Neutrophil (primary cell): Measurements from ENCODE around the gene KIAA1958.

Source experiments
- H3K27ac ChIP-seq: fragments of 200-600 bp; sonication (generic); 2 replicates; pipeline ENCODE4 v1.5.1; 2016; ENCODE audit warnings: mild to moderate bottlenecking, moderate library complexity
- H3K27me3 ChIP-seq: fragments of 200-600 bp; sonication (generic); 2 replicates; pipeline ENCODE4 v1.6.0; 2016; ENCODE audit warnings: mild to moderate bottlenecking
- H3K36me3 ChIP-seq: fragments of 200-600 bp; sonication (generic); 2 replicates; pipeline ENCODE4 v1.5.1; 2017
- H3K4me1 ChIP-seq, 2 experiments: fragments of 200-600 bp in 1 of 2; sonication (generic) in 1 of 2; 1 replicate in 1 of 2; 2 replicates in 1 of 2; pipeline versions ENCODE4 v1.5.1 to v1.6.1; 2013 to 2016; ENCODE audit warnings: low read depth in 1 of 2, low read length in 1 of 2, mild to moderate bottlenecking in 1 of 2, moderate library complexity in 1 of 2; ENCODE audit not compliant: control insufficient read depth in 1 of 2, insufficient read depth in 1 of 2
- H3K4me3 ChIP-seq, 2 experiments: fragments of 200-600 bp in 1 of 2; sonication (generic) in 1 of 2; 1 replicate in 1 of 2; 2 replicates in 1 of 2; pipeline ENCODE4 v1.5.1; 2013 to 2016; ENCODE audit warnings: low read depth in 1 of 2, low read length in 1 of 2, mild to moderate bottlenecking in 1 of 2, moderate library complexity in 1 of 2
- H3K9me3 ChIP-seq: fragments of 200-600 bp; sonication (generic); 2 replicates; pipeline ENCODE4 v1.5.1; 2016
- CTCF ChIP-seq: fragments of 200-600 bp; sonication (generic); IDR thresholded peaks from 2 replicates; pipeline ENCODE4 v1.5.1; 2016; ENCODE audit warnings: antibody characterized with exemption

Gene KIAA1958

GRCh38 chr9:112572416-112572815 lies 85.8 kb downstream of the KIAA1958 start:
- Histone ChIP-seq H3K27me3 (no peaks in the 10 kb centered on the region), H3K4me1 (peaks cover 4% of the 10 kb centered on the region in 2 experiments), H3K4me3 (no peak overlapping the region), H3K27ac (no peak overlapping the region), H3K9me3 (no peaks in the 10 kb centered on the region), H3K36me3 (peaks cover 11% of the 10 kb centered on the region)
- no peak for TF ChIP-seq CTCF

- Histone ChIP-seq H3K27me3 (no peaks in the 10 kb centered on the region), H3K36me3 (peaks cover 11% of the 10 kb centered on the region), H3K9me3 (no peaks in the 10 kb centered on the region), H3K4me1 (peaks cover 3 to 4% of the 10 kb centered on the region in 2 experiments), H3K4me3 (no peak overlapping the region), H3K27ac (no peak overlapping the region)
- TF ChIP-seq CTCF: no peak
Measured at GRCh38 chr9:112574008-112574407, 87.4 kb downstream of the KIAA1958 start.

DNA sequence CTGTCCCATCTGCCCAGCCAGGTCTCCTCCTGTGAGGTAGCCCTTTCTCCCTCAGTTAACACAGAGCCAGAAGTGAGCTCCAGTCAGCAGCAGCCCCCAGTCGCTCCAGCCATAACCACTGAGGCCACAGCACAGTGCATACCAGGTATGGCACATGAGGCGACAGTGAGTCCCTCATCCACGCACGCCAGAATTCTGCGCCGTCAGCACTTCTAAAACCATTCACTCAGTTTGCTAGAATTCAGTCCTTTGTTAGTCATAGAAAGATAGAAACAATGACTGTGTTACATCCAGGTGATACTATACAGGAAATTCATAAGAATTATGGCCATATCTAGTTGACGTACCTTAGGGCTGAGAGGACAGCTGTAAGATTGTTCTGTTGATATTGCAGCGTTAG lies 88.5 kb downstream of the KIAA1958 start:
- Histone ChIP-seq H3K27me3 (no peaks in the 10 kb centered on the region), H3K4me3 (no peak overlapping the region), H3K9me3 (no peaks in the 10 kb centered on the region), H3K27ac (no peak overlapping the region), H3K4me1 (no peaks in the 10 kb centered on the region), H3K36me3 (peaks cover 11% of the 10 kb centered on the region)
- no peak for TF ChIP-seq CTCF

GRCh38 chr9:112581469-112582176 lies 95.0 kb downstream of the KIAA1958 start:
- H3K4me1 ChIP-seq: no peaks in the 10 kb centered on the region
- H3K27ac ChIP-seq: no peak overlapping the region
- TF ChIP-seq CTCF: no peak
- no peaks in the 10 kb centered on the region for H3K36me3 ChIP-seq
- H3K9me3 ChIP-seq: no peaks in the 10 kb centered on the region
- H3K27me3 ChIP-seq: no peaks in the 10 kb centered on the region
- no peak overlapping the region for H3K4me3 ChIP-seq

DNA sequence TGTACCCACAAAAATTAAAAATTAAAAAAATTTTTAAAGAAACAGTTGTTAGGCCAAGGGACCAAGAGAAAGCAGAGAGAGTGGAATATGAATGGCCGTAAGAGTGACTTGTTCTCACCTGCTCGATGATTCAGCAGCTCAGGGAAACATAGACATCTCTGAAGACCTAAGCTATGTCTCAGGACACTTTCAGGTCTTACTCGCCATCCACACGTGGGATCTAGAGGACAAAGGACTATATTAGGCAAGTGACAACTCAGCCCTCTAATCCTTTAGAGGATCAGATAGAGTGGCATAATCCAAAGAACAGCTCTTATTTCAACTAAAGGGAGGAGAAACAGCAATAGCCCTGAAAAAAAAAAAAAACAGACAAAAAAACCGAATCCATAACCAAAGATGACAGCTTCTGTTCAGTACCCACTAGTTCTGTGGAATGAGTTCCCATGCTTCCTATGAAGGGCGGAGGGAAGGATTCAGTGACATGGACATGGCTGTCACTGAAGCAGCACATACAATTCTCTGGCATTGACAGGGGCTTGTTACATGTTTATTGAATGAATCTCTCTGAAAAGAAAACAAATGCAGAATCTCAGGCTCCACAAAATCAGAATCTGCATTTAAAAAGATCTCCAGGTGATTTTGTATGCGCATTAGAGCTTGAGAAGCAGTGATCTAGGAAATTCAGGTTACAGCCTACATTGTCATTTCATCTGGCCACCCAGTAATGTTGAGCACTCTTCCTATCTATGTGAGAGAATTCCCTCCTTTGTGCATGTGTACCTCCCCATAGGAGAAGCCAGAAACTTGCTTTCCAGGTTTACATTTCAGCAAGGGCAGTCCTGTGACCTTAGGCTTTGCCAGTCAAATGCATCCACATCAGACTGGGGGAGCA lies 96.0 kb downstream of the KIAA1958 start:
- Histone ChIP-seq H3K27ac (no peak overlapping the region), H3K4me1 (no peaks in the 10 kb centered on the region), H3K27me3 (no peaks in the 10 kb centered on the region), H3K4me3 (no peak overlapping the region), H3K9me3 (no peaks in the 10 kb centered on the region), H3K36me3 (no peaks in the 10 kb centered on the region)
- TF ChIP-seq CTCF: no peak
